GM18868 (cell line): Measurements from ENCODE around the gene GLRX5.
"Not testable (repeated sequence)": the region's sequence is repeated elsewhere in the genome, so short reads cannot be mapped to it uniquely, and the experiment has no call there.

Experiments used
- ATAC-seq: cut with Tn5 transposase; IDR thresholded peaks from one replicate; pipeline ENCODE4 v1.9.1; 2021; ENCODE audit warnings: mild to moderate bottlenecking, moderate library complexity; ENCODE audit not compliant: unreplicated experiment

The GLRX5 gene

GRCh38 chr14:95549656-95550585 lies 15.1 kb downstream of the GLRX5 start:
- ATAC-seq = no peak

GRCh38 chr14:95551435-95551834 lies 16.6 kb downstream of the GLRX5 start:
- no peak for ATAC-seq

- ATAC-seq = no peak
These were observed 18.3 kb downstream of the GLRX5 start for GRCh38 chr14:95553141-95553540.

- no peak for ATAC-seq
These were observed 20.2 kb downstream of the GLRX5 start for GRCh38 chr14:95555053-95555452.

- ATAC-seq = no peak
These were observed 22.4 kb downstream of the GLRX5 start for GRCh38 chr14:95557291-95557690.

GRCh38 chr14:95557832-95558231 lies 23.0 kb downstream of the GLRX5 start:
- no peak for ATAC-seq

- ATAC-seq = no peak
These were observed 24.4 kb downstream of the GLRX5 start for GRCh38 chr14:95559203-95559602.

GRCh38 chr14:95561001-95561412 lies 26.2 kb downstream of the GLRX5 start:
- peak; percentile 94 for ATAC-seq

- no peak for ATAC-seq
These were observed 28.2 kb downstream of the GLRX5 start for GRCh38 chr14:95562892-95563685.

GRCh38 chr14:95564060-95564459 lies 29.2 kb downstream of the GLRX5 start:
- ATAC-seq = no peak

GRCh38 chr14:95569440-95569839 lies 34.6 kb downstream of the GLRX5 start:
- ATAC-seq = no peak

GRCh38 chr14:95573313-95573712 lies 38.5 kb downstream of the GLRX5 start:
- no peak for ATAC-seq

GRCh38 chr14:95575840-95576473 lies 41.1 kb downstream of the GLRX5 start:
- ATAC-seq = no peak

GRCh38 chr14:95577067-95577800 lies 42.4 kb downstream of the GLRX5 start:
- peak; percentile 98 for ATAC-seq

- ATAC-seq = no peak
These were observed 43.0 kb downstream of the GLRX5 start for GRCh38 chr14:95577870-95578269.

GRCh38 chr14:95583836-95584617 lies 49.2 kb downstream of the GLRX5 start:
- not testable (repeated sequence) for ATAC-seq

GRCh38 chr14:95585953-95586620 lies 51.2 kb downstream of the GLRX5 start:
- no peak for ATAC-seq

GRCh38 chr14:95591182-95591581 lies 56.3 kb downstream of the GLRX5 start:
- not testable (repeated sequence) for ATAC-seq
